ENCODE data around the gene SPOP.
"Not testable (repeated sequence)": the region's sequence is repeated elsewhere in the genome, so short reads cannot be mapped to it uniquely, and the experiment has no call there.

Gene SPOP

GRCh38 chr17:49677933-49678847, at the start of gene SPOP:
SPOP (minus strand) TSS chr17:49678097; CDS start chr17:49622810, 55,287 bp downstream.
- DNase-seq, result peak; percentile 98

- DNase-seq, result no peak
Measured at GRCh38 chr17:49727380-49727779, 49.5 kb upstream of the SPOP start.

- no peak for DNase-seq
Measured at GRCh38 chr17:49725452-49726130, 47.7 kb upstream of the SPOP start.

- not testable (repeated sequence) for DNase-seq
Measured at GRCh38 chr17:49724552-49724951, 46.7 kb upstream of the SPOP start.

GRCh38 chr17:49723423-49723822, 45.5 kb upstream of the SPOP start:
- no peak for DNase-seq

GRCh38 chr17:49722066-49722465, 44.2 kb upstream of the SPOP start:
- no peak for DNase-seq

- no peak for DNase-seq
Measured at GRCh38 chr17:49717371-49717861, 39.5 kb upstream of the SPOP start.

- DNase-seq, result no peak
Measured at GRCh38 chr17:49716668-49717364, 38.9 kb upstream of the SPOP start.

- DNase-seq, result peak; percentile 38
Measured at GRCh38 chr17:49715717-49716279, 37.9 kb upstream of the SPOP start.

GRCh38 chr17:49715216-49715615, 37.3 kb upstream of the SPOP start:
- DNase-seq, result peak; percentile 27

GRCh38 chr17:49708515-49709183, 30.8 kb upstream of the SPOP start:
- DNase-seq, result no peak

GRCh38 chr17:49707608-49708514, 30.0 kb upstream of the SPOP start, which contains the start of gene SLC35B1:
SLC35B1 (minus strand) TSS chr17:49707964; CDS start chr17:49707833, 131 bp downstream.
- peak; percentile 99 for DNase-seq

GRCh38 chr17:49707246-49707607, 29.3 kb upstream of the SPOP start:
- DNase-seq, result peak; percentile 33

GRCh38 chr17:49705254-49705653, 27.4 kb upstream of the SPOP start:
- DNase-seq, result no peak

GRCh38 chr17:49703557-49704277, 25.8 kb upstream of the SPOP start:
- no peak for DNase-seq

- DNase-seq, result no peak
Measured at GRCh38 chr17:49700960-49701359, 23.1 kb upstream of the SPOP start.

- no peak for DNase-seq
Measured at GRCh38 chr17:49699966-49700575, 22.2 kb upstream of the SPOP start.

GRCh38 chr17:49698005-49698404, 20.1 kb upstream of the SPOP start:
- DNase-seq, result no peak

- peak; percentile 70 for DNase-seq
Measured at GRCh38 chr17:49696233-49696761, 18.4 kb upstream of the SPOP start.
